ENCODE data around the gene ZNF618. TPM values are rescaled to one million over a fixed set of nuclear protein-coding genes. Genes with fewer than 3 reads are reported as not detected.

Gene ZNF618
- total and polyA plus RNA-seq, 7 donors = 0.92 to 8.0 (median 2.3) TPM

DNA sequence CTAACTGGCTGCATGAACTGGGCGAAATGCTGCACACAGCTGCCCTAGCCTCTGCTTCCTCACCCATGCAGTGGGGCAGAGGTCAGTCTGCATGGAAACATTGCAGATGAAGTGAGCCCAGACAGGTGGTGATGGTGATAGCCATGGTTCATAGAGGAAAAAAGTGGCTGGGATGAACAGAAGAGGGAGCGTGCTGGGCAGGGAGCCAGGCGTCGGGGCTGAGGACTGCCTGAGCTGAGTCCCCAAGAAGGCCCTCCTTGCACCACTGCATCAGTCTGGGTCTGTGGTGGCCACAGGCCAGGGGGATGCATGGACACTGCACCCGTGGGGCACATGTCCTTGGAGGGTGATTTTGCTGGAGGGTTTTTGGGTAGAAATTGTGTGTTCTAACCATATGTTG, 121.5 kb downstream of the ZNF618 start:
- H3K9me3 ChIP-seq = no peaks in the 10 kb centered on the region
- H3K27me3 ChIP-seq = no peaks in the 10 kb centered on the region
- TF ChIP-seq POLR2AphosphoS5 (IDR thresholded peaks at IDR 0.05) (no peak), CTCF (IDR thresholded peaks at IDR 0.05) (no peak), EP300 (IDR thresholded peaks at IDR 0.05) (no peak), POLR2A (IDR thresholded peaks at IDR 0.05) (no peak)
- WGBS, 2 donors = 91 to 94% methylated on average over 5 of the region's 5 CpGs
- H3K27ac ChIP-seq = no peak overlapping the region
- intact Hi-C loops (cut with DNase I) = no loop called here
- peaks cover 0 to 18% (median 16%) of the 10 kb centered on the region in 4 donors for H3K4me1 ChIP-seq
- peaks cover 0 to 6% (median 0%) of the 10 kb centered on the region in 4 donors for H3K36me3 ChIP-seq
- no peak for DNase-seq
- no peak overlapping the region for H3K4me3 ChIP-seq

DNA sequence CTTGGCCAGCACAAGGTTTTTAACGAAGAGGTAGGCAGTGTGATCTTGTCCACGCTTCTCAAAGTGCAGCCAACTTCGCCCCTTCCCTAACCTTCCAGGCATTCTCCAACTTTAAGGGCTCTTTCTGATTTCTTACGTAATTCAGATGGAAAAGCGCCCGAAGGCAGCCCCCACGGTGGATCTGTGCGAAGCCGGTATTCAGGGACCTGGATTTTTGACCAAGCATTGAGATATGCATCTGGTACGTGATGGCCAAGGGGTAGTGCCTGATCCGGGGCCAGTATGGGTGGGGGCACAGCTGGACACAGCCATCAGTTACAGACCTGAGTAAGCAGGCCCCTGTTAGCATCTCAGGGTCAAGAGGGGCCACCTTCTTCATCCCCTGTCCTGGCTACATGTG, 122.0 kb downstream of the ZNF618 start:
- intact Hi-C loops (cut with DNase I) = no loop called here
- Histone ChIP-seq H3K4me3 (no peak overlapping the region), H3K27me3 (no peaks in the 10 kb centered on the region), H3K36me3 (peaks cover 0 to 6% (median 0%) of the 10 kb centered on the region in 4 donors), H3K4me1 (peaks cover 0 to 14% (median 13%) of the 10 kb centered on the region in 4 donors), H3K27ac (no peak overlapping the region), H3K9me3 (no peaks in the 10 kb centered on the region)
- no peak for DNase-seq
- TF ChIP-seq CTCF (IDR thresholded peaks at IDR 0.05) (no peak), POLR2AphosphoS5 (IDR thresholded peaks at IDR 0.05) (no peak), EP300 (IDR thresholded peaks at IDR 0.05) (no peak), POLR2A (IDR thresholded peaks at IDR 0.05) (no peak)
- WGBS, 2 donors = 95% methylated on average over 11 of the region's 11 CpGs

DNA sequence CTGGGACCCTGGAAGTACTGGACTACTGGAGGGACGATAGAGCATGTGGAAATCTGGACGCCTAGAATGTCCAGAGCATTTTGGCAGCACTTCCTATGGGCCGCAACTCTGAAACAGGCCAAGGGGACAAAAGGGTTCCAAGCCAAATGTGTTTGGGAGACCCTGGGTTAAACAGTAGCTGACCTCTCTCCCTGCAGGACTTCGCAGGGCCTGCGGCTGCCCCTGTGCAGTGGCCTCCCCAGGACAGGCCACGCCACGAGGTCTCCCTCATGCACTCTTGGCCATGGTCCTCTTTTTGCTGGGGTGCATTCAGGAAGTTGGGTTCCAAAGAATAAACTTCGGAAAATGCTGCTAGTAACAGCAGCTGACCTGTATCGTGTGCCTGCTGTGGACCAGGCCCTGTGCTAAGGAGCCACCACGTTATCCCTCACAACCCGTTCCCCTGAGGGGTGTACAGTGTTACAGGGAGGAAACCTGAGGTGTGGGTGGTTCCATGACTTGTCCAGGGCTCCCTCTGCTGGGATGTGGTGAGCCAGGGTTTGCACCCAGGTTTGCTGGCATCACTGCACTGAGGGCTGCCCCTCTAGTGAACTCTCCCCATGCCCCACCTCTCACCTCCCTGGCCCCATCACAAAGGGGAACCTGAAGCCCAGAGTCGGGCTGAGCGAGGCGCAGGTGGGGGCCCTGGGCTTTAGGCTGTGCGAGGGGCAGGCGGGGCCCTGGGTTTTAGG, 122.6 kb downstream of the ZNF618 start:
- intact Hi-C loops (cut with DNase I) = no loop called here
- DNase-seq = no peak
- no peak overlapping the region for H3K4me3 ChIP-seq
- no peak overlapping the region for H3K27ac ChIP-seq
- H3K4me1 ChIP-seq = peaks cover 0 to 13% (median 10%) of the 10 kb centered on the region in 4 donors
- H3K27me3 ChIP-seq = no peaks in the 10 kb centered on the region
- H3K9me3 ChIP-seq = no peaks in the 10 kb centered on the region
- no peak for TF ChIP-seq POLR2AphosphoS5 (IDR thresholded peaks at IDR 0.05)
- TF ChIP-seq EP300 (IDR thresholded peaks at IDR 0.05) = no peak
- no peak for TF ChIP-seq CTCF (IDR thresholded peaks at IDR 0.05)
- no peak for TF ChIP-seq POLR2A (IDR thresholded peaks at IDR 0.05)
- 90% methylated on average over 16 of the region's 16 CpGs for WGBS, 2 donors
- H3K36me3 ChIP-seq = peaks cover 0 to 6% (median 0%) of the 10 kb centered on the region in 4 donors

DNA sequence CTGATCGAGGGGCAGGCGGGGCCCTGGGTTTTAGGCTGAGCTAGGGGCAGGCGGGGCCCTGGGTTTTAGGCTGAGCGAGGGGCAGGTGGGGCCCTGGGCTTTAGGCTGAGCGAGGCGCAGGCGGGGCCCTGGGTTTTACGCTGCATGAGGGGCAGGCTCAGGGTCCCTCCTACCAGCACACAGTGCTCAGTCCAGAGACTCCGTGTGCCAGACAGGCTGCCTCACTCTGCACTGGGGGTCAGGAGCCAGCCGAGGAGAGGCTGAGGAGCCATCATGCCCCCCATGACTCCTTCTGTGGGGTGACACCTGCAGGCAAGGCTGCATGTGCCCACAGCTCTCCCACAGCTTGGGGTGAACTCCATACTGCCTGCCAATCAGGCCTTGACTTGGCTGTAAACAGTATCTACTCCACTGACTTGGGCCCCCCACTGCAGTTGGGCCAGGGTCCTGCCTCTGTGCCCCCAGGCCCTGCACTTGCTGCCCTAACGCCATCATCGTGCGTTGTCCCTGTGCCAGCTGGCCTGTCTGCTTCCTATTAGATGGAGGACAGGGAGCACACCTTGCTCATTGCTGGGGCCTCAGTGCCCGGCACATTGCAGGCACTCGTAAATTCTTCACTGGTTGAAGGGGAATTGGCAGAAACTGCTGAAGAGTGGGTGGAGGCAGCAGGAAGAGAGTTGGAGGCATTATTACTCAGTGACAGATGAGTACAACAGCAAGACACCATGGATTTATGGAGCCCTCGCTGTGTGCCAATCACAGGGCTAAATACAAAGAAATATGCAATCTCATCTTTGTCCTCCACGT, 123.3 kb downstream of the ZNF618 start:
- no peak for DNase-seq
- Histone ChIP-seq H3K27me3 (no peaks in the 10 kb centered on the region), H3K4me1 (peaks cover 0 to 7% (median 3%) of the 10 kb centered on the region in 4 donors), H3K36me3 (peaks cover 0 to 6% (median 0%) of the 10 kb centered on the region in 4 donors), H3K27ac (no peak overlapping the region), H3K9me3 (no peaks in the 10 kb centered on the region), H3K4me3 (no peak overlapping the region)
- WGBS, 2 donors = 82 to 88% methylated on average over 17 of the region's 17 CpGs
- intact Hi-C loops (cut with DNase I) = no loop called here
- TF ChIP-seq POLR2AphosphoS5 (IDR thresholded peaks at IDR 0.05) (no peak), POLR2A (IDR thresholded peaks at IDR 0.05) (no peak), EP300 (IDR thresholded peaks at IDR 0.05) (no peak), CTCF (IDR thresholded peaks at IDR 0.05) (no peak)
